Measurements from ENCODE around the gene CEL.

- TF ChIP-seq NFYB (IDR thresholded peaks at IDR 0.05; ENCODE audit: insufficient read depth, low read depth, low read length): no peak
- TF ChIP-seq SMC3 (IDR thresholded peaks at IDR 0.05; ENCODE audit: borderline replicate concordance, low read length): no peak
- TF ChIP-seq BCL11A (IDR thresholded peaks at IDR 0.05; ENCODE audit: low read depth, low read length): no peak
- no peak for TF ChIP-seq CEBPZ (IDR thresholded peaks at IDR 0.05; ENCODE audit: low read depth, low read length)
- TF ChIP-seq ZBTB33 (IDR thresholded peaks at IDR 0.05): no peak
- TF ChIP-seq ZNF592 (IDR thresholded peaks at IDR 0.05): no peak
- TF ChIP-seq BMI1 (IDR thresholded peaks at IDR 0.05; ENCODE audit: borderline replicate concordance): no peak
- no peak for TF ChIP-seq TAF1 (IDR thresholded peaks at IDR 0.05; ENCODE audit: borderline replicate concordance, low read depth, low read length)
- TF ChIP-seq USF1 (IDR thresholded peaks at IDR 0.05; ENCODE audit: borderline replicate concordance, extremely low read length, insufficient read depth, low read depth, low read length): no peak
- TF ChIP-seq RAD21 (IDR thresholded peaks at IDR 0.05; ENCODE audit: insufficient read depth, low read depth, low read length): no peak
Measured at GRCh38 chr9:133073086-133074014, 11.6 kb downstream of the CEL start.
